Measurements from ENCODE around the gene ADCYAP1R1.

The ADCYAP1R1 gene

DNA sequence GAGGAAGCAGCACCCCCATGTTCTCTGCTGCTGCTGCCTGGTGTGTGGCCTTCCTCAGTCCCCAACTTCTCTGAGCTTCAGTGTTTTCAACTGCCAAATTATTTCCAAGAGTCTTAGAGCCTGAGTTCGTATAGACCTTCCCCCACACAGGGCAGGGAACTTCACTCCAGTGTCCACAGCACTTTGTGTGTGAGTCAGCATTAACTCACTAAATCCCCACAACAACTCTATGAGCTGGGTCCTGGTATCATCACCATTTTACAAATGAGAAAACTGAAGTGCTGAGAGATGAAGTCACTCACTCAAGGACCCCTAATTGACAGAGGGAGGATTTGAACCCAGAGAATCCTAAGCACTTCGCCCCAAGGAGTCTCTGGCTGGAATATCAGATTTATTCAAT lies 48.3 kb downstream of the ADCYAP1R1 start:
- no peaks in the 10 kb centered on the region for H3K4me1 ChIP-seq (ENCODE audit: control insufficient read depth, insufficient read depth, low read length)
- no peaks in the 10 kb centered on the region for H3K36me3 ChIP-seq (ENCODE audit: control insufficient read depth in 2 of 2, insufficient read depth in 2 of 2, low read length in 2 of 2)
- no peak overlapping the region for H3K4me3 ChIP-seq (ENCODE audit: low read length in 2 of 2)
- no peak overlapping the region for H3K9ac ChIP-seq (ENCODE audit: low read length in 2 of 2)
- H3K27ac ChIP-seq (ENCODE audit: low read length), result no peak overlapping the region
- peaks cover 0 to 9% of the 10 kb centered on the region in 2 donors for H3K27me3 ChIP-seq (ENCODE audit: control insufficient read depth in 1 of 2, insufficient read depth in 2 of 2, low read length in 2 of 2)
- H3K9me3 ChIP-seq (ENCODE audit: control insufficient read depth in 2 of 2, low read length in 2 of 2), result no peaks in the 10 kb centered on the region

GRCh38 chr7:31100871-31101270 lies 48.8 kb downstream of the ADCYAP1R1 start:
- Histone ChIP-seq H3K36me3 (ENCODE audit: control insufficient read depth in 2 of 2, insufficient read depth in 2 of 2, low read length in 2 of 2) (no peaks in the 10 kb centered on the region), H3K9me3 (ENCODE audit: control insufficient read depth in 2 of 2, low read length in 2 of 2) (no peaks in the 10 kb centered on the region), H3K27me3 (ENCODE audit: control insufficient read depth in 1 of 2, insufficient read depth in 2 of 2, low read length in 2 of 2) (peaks cover 0 to 7% of the 10 kb centered on the region in 2 donors), H3K27ac (ENCODE audit: low read length) (no peak overlapping the region), H3K4me3 (ENCODE audit: low read length in 2 of 2) (no peak overlapping the region), H3K9ac (ENCODE audit: low read length in 2 of 2) (no peak overlapping the region), H3K4me1 (ENCODE audit: control insufficient read depth, insufficient read depth, low read length) (no peaks in the 10 kb centered on the region)

GRCh38 chr7:31101544-31101943 lies 49.4 kb downstream of the ADCYAP1R1 start:
- Histone ChIP-seq H3K9me3 (ENCODE audit: control insufficient read depth in 2 of 2, low read length in 2 of 2) (no peaks in the 10 kb centered on the region), H3K27ac (ENCODE audit: low read length) (no peak overlapping the region), H3K9ac (ENCODE audit: low read length in 2 of 2) (no peak overlapping the region), H3K4me1 (ENCODE audit: control insufficient read depth, insufficient read depth, low read length) (no peaks in the 10 kb centered on the region), H3K36me3 (ENCODE audit: control insufficient read depth in 2 of 2, insufficient read depth in 2 of 2, low read length in 2 of 2) (no peaks in the 10 kb centered on the region), H3K4me3 (ENCODE audit: low read length in 2 of 2) (no peak overlapping the region), H3K27me3 (ENCODE audit: control insufficient read depth in 1 of 2, insufficient read depth in 2 of 2, low read length in 2 of 2) (peaks cover 0 to 5% of the 10 kb centered on the region in 2 donors)

DNA sequence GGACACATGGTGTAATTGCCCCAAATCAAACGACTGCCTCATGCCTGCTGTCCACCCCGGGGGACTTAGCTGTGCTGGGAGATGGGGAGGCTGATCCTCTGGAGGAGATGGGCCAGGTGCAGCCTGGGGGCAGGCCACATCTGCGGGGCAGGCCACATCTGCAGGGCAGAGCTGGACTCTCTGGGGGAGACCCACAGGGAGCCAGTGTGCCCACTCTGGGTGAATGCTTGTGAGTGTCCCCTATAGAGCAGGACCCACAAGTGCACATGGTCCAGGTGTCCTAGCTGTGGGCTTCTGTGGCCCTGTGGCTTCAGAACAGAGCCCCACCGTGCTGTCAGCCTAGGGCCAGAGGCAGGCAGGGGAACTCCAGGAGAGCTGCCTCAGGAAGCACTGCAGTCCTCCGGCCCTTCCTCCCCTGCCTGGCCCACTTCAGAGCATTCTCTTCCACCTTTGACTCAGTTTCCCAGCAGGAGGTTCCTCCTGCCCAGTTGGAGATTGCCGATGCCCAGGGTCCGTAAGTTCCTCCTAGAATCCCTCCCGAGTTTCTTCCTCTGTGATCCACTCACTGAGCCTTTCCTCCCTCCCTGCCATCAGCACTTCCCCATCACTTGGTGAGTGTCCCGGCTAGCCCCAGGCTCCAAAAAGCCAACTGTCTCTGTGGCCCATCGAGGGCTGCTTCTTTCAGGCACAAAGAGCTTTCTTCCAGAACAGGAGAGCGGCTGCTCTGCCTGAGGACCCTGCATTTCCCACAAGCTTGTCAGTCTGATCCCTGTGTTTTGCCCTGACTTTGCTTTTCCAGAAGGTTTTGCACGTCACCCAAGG lies 50.3 kb downstream of the ADCYAP1R1 start:
- Histone ChIP-seq H3K36me3 (ENCODE audit: control insufficient read depth in 2 of 2, insufficient read depth in 2 of 2, low read length in 2 of 2) (no peaks in the 10 kb centered on the region), H3K9me3 (ENCODE audit: control insufficient read depth in 2 of 2, low read length in 2 of 2) (no peaks in the 10 kb centered on the region), H3K9ac (ENCODE audit: low read length in 2 of 2) (no peak overlapping the region), H3K27ac (ENCODE audit: low read length) (no peak overlapping the region), H3K4me3 (ENCODE audit: low read length in 2 of 2) (no peak overlapping the region), H3K4me1 (ENCODE audit: control insufficient read depth, insufficient read depth, low read length) (no peaks in the 10 kb centered on the region), H3K27me3 (ENCODE audit: control insufficient read depth in 1 of 2, insufficient read depth in 2 of 2, low read length in 2 of 2) (peaks cover 0 to 3% of the 10 kb centered on the region in 2 donors)

DNA sequence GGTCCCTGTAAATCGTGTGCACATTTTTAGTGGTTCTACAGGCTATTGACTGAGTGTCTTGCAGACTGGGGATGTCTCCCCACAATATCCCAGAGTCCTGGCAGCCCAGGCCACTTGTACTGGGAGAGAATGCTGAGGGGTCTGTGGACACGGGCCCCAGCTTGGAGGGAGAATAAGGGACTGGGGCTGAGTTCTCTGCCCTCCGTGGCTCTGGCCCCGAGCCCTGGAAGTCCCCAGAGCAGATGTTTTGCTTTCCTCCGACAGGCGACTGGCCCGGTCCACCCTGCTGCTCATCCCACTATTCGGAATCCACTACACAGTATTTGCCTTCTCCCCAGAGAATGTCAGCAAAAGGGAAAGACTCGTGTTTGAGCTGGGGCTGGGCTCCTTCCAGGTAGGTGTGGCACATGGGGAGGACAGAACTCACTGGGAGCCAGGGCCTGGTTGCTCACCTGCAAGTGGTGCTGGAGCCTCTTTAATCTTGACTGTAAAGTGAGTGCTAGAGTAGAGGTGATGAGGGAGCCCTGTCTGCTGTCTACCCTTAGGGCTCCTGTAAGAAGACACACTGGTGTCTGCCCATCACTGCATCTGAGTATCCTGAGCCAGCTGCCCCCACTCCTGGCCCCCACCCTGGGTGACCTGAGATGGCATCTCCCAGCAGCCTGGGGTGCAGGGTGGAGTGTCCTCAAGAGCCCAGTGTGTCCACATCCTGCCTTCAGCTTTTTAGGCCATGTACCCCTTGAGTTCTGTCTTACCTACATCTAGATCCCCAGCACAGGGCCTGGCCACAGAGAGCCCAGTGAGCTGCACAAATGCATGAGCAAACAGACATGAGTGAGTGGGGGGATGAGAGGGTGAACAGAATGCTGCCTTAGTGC lies 51.1 kb downstream of the ADCYAP1R1 start:
- Histone ChIP-seq H3K9ac (ENCODE audit: low read length in 2 of 2) (no peak overlapping the region), H3K27me3 (ENCODE audit: control insufficient read depth in 1 of 2, insufficient read depth in 2 of 2, low read length in 2 of 2) (peaks cover 0 to 3% of the 10 kb centered on the region in 2 donors), H3K36me3 (ENCODE audit: control insufficient read depth in 2 of 2, insufficient read depth in 2 of 2, low read length in 2 of 2) (no peaks in the 10 kb centered on the region), H3K27ac (ENCODE audit: low read length) (no peak overlapping the region), H3K4me1 (ENCODE audit: control insufficient read depth, insufficient read depth, low read length) (no peaks in the 10 kb centered on the region), H3K4me3 (ENCODE audit: low read length in 2 of 2) (no peak overlapping the region), H3K9me3 (ENCODE audit: control insufficient read depth in 2 of 2, low read length in 2 of 2) (no peaks in the 10 kb centered on the region)

GRCh38 chr7:31104361-31105255 lies 52.5 kb downstream of the ADCYAP1R1 start:
- H3K4me1 ChIP-seq (ENCODE audit: control insufficient read depth, insufficient read depth, low read length), result no peaks in the 10 kb centered on the region
- no peak overlapping the region for H3K9ac ChIP-seq (ENCODE audit: low read length in 2 of 2)
- H3K9me3 ChIP-seq (ENCODE audit: control insufficient read depth in 2 of 2, low read length in 2 of 2), result no peaks in the 10 kb centered on the region
- H3K36me3 ChIP-seq (ENCODE audit: control insufficient read depth in 2 of 2, insufficient read depth in 2 of 2, low read length in 2 of 2), result no peaks in the 10 kb centered on the region
- peaks cover 0 to 3% of the 10 kb centered on the region in 2 donors for H3K27me3 ChIP-seq (ENCODE audit: control insufficient read depth in 1 of 2, insufficient read depth in 2 of 2, low read length in 2 of 2)
- no peak overlapping the region for H3K27ac ChIP-seq (ENCODE audit: low read length)
- no peak overlapping the region for H3K4me3 ChIP-seq (ENCODE audit: low read length in 2 of 2)

GRCh38 chr7:31105256-31105950 lies 53.3 kb downstream of the ADCYAP1R1 start:
- no peaks in the 10 kb centered on the region for H3K36me3 ChIP-seq (ENCODE audit: control insufficient read depth in 2 of 2, insufficient read depth in 2 of 2, low read length in 2 of 2)
- no peaks in the 10 kb centered on the region for H3K9me3 ChIP-seq (ENCODE audit: control insufficient read depth in 2 of 2, low read length in 2 of 2)
- H3K27ac ChIP-seq (ENCODE audit: low read length), result no peak overlapping the region
- peaks cover 0 to 3% of the 10 kb centered on the region in 2 donors for H3K27me3 ChIP-seq (ENCODE audit: control insufficient read depth in 1 of 2, insufficient read depth in 2 of 2, low read length in 2 of 2)
- no peak overlapping the region for H3K4me3 ChIP-seq (ENCODE audit: low read length in 2 of 2)
- H3K4me1 ChIP-seq (ENCODE audit: control insufficient read depth, insufficient read depth, low read length), result no peaks in the 10 kb centered on the region
- H3K9ac ChIP-seq (ENCODE audit: low read length in 2 of 2), result no peak overlapping the region

DNA sequence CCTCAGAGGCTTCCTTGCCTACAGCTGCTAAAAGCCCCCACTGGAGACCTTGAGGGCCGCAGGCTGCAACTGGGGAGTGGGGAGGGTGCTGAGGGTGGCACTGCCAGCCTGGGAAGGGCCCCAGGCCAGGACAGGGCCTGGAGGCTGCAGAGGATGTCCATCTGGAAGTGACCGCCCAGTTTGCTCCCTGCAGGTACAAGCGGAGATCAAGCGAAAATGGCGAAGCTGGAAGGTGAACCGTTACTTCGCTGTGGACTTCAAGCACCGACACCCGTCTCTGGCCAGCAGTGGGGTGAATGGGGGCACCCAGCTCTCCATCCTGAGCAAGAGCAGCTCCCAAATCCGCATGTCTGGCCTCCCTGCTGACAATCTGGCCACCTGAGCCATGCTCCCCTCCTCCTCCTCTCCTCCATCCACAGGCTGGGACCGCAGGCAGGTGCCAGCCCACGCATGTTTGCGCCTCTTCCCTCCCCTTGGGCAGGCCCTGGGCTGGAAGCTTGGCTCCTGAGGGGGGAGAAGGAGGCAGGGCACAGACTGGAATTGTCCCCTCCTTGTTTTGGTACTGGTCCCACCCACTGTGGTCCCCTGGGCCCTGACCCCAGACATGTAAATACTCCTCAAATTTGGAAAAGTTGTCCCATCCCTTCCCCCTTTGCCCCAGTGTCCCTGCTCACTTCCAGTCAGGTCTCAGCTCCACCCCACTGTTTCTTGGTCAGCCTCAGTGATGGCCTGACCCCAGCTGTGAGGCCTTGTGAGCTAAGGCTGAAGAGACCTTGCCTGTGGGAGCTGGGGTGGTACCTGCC lies 54.4 kb downstream of the ADCYAP1R1 start:
- no peaks in the 10 kb centered on the region for H3K4me1 ChIP-seq (ENCODE audit: control insufficient read depth, insufficient read depth, low read length)
- no peaks in the 10 kb centered on the region for H3K36me3 ChIP-seq (ENCODE audit: control insufficient read depth in 2 of 2, insufficient read depth in 2 of 2, low read length in 2 of 2)
- H3K4me3 ChIP-seq (ENCODE audit: low read length in 2 of 2), result no peak overlapping the region
- no peaks in the 10 kb centered on the region for H3K9me3 ChIP-seq (ENCODE audit: control insufficient read depth in 2 of 2, low read length in 2 of 2)
- no peak overlapping the region for H3K9ac ChIP-seq (ENCODE audit: low read length in 2 of 2)
- peaks cover 0 to 5% of the 10 kb centered on the region in 2 donors for H3K27me3 ChIP-seq (ENCODE audit: control insufficient read depth in 1 of 2, insufficient read depth in 2 of 2, low read length in 2 of 2)
- H3K27ac ChIP-seq (ENCODE audit: low read length), result no peak overlapping the region

GRCh38 chr7:31107106-31108090 lies 55.3 kb downstream of the ADCYAP1R1 start:
- no peaks in the 10 kb centered on the region for H3K9me3 ChIP-seq (ENCODE audit: control insufficient read depth in 2 of 2, low read length in 2 of 2)
- no peak overlapping the region for H3K9ac ChIP-seq (ENCODE audit: low read length in 2 of 2)
- H3K27me3 ChIP-seq (ENCODE audit: control insufficient read depth in 1 of 2, insufficient read depth in 2 of 2, low read length in 2 of 2), result peaks cover 0 to 2% of the 10 kb centered on the region in 2 donors
- no peak overlapping the region for H3K4me3 ChIP-seq (ENCODE audit: low read length in 2 of 2)
- H3K4me1 ChIP-seq (ENCODE audit: control insufficient read depth, insufficient read depth, low read length), result no peaks in the 10 kb centered on the region
- H3K27ac ChIP-seq (ENCODE audit: low read length), result no peak overlapping the region
- H3K36me3 ChIP-seq (ENCODE audit: control insufficient read depth in 2 of 2, insufficient read depth in 2 of 2, low read length in 2 of 2), result no peaks in the 10 kb centered on the region
